ENCODE results near the gene DLL4.
A peak's percentile ranks its signal among the peaks of the same experiment; 100 is the strongest.
"Not testable (repeated sequence)": the region's sequence is repeated elsewhere in the genome, so short reads cannot be mapped to it uniquely, and the experiment has no call there.

The DLL4 gene

DNA sequence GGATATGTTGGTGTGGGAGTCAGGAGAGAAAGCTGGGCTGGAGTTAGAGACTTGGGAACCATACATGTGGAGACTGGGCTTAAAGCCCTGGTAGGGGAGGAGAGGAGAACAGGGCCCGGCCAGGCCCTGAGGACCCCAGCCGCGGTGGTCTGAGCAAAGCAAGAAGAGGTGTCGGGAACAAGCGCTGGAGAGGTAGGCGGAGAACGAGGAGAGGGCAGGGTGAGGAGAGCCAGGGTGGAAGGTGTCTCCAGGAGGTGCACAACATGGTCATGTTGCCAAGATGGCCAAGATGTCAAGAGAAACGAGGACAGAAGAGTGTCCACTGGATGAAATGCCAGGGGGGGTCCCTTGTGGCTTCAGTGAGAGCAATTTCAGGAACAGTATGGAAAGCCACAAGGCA, 29.6 kb downstream of the DLL4 start:
- no peak for DNase-seq (ENCODE audit: low read depth in 2 of 2)

DNA sequence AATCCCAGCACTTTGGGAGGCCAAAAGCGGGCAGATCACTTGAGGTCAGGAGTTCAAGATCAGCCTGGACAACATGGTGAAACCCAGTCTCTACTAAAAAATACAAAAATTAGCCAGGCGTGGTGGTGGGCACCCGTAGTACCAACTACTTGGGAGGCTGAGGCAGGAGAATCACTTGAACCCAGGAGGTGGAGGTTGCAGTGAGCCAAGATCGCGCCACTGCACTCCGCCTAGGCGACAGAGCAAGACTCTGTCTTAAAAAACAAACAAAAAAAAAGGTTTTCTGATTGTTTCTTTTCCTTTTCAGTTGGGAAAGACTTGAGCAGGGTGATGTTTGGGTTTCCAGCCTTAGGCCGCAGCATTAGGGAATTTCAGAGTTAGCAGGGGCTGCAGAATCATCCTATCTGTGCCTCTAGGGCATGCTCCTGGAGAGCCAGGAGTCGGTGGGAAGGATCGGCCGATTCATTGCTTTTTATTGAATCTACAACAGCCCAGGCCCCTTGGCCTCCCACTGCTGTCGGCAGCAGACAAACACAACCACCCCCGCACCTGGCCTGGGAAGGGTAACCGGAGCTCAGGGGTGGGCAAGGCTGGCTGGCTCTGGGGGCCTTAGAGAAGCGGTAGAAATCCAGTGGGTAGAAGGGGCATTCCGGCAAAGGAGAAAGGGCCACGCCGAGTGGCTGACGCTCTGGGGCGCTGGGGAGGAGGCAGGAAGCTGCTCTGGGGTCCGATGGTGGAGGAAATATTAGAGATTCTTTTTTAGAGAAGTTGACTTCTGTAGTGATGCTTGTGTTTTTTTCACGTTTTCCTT, 30.4 kb downstream of the DLL4 start:
- DNase-seq (ENCODE audit: low read depth in 2 of 2): no peak

DNA sequence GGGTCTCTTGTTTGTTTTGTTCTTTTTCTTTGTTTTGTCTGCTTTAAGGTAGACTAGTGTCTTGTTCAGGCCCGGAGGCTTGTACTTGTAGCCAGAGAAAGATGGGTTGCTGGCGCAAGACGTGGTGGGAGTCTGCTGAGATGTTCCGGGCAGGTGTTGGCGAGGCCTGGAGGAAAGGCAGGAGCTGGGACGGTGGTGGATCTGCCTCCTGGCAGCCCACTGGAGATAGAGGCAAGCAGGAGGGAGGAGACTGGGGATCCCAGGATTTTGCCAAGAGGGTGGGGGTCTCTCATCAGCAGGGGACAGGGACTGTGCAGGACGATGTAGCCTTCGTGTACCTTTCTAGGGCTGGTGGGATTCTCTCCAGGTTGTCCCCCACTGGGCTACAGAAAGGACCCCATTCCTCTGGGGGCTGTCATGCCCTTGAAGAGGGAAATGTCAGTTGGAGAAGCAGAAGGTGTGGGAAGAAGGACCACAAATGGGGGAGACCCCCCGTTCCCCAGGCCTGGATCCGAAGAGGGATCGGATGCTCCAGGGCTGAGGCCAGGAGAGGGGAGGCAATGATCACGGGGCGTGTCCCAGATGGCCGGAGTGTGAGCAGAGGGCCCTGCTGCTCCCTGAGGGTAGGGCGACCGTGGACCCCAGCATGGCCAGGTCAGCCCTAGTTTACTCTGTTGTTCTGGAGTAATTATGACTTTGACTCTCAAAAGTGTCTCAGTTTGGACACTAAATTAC, 31.2 kb downstream of the DLL4 start:
- DNase-seq (ENCODE audit: low read depth in 2 of 2): no peak

- DNase-seq (ENCODE audit: low read depth in 2 of 2): no peak
Observed at GRCh38 chr15:40960925-40961324, 31.8 kb downstream of the DLL4 start.

GRCh38 chr15:40961740-40962139, 32.6 kb downstream of the DLL4 start:
- not testable (repeated sequence) for DNase-seq (ENCODE audit: low read depth in 2 of 2)

GRCh38 chr15:40962317-40962716, 33.2 kb downstream of the DLL4 start:
- not testable (repeated sequence) for DNase-seq (ENCODE audit: low read depth in 2 of 2)

DNA sequence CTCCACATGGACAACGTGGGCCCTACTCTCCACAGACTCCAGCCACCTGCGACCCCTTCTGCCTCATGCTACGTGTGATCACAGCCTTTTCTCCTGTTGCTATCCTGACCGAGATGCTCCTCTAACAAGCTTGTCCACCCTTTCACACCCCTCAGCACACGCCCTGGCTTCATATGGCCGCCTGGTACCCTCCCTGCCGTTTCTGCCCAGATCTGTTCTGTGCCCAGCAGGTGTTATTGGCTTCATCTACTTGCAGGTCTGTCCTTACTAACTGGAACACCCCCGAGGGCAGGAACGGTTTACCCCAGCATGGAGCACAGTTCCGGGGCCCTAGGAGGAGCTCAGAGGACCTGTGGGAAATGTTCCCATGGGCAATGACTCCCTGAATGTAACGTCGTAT, 34.1 kb downstream of the DLL4 start:
- no peak for DNase-seq (ENCODE audit: low read depth in 2 of 2)

DNA sequence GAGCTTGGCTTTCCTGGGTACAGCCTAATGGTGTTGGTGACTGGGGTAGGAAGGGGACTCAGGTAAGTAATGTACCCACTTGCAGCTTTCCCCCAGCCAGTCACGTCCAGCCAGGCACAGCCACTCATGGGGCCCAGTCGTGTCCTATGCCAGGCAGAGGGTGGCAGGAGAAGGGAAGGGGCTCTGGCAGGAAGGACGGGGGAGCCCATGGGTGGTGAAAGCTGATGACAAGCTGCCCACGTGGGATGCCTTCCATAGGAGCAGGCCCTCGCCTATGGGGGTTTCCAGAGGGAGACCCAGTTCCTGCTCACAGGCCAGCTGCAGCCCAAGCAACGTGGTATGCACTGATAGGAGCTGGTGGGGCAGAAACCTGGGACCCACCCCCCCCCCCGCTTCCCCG, 34.9 kb downstream of the DLL4 start:
- no peak for DNase-seq (ENCODE audit: low read depth in 2 of 2)

- DNase-seq (ENCODE audit: low read depth in 2 of 2): no peak
Observed at GRCh38 chr15:40964634-40965033, 35.5 kb downstream of the DLL4 start.

DNA sequence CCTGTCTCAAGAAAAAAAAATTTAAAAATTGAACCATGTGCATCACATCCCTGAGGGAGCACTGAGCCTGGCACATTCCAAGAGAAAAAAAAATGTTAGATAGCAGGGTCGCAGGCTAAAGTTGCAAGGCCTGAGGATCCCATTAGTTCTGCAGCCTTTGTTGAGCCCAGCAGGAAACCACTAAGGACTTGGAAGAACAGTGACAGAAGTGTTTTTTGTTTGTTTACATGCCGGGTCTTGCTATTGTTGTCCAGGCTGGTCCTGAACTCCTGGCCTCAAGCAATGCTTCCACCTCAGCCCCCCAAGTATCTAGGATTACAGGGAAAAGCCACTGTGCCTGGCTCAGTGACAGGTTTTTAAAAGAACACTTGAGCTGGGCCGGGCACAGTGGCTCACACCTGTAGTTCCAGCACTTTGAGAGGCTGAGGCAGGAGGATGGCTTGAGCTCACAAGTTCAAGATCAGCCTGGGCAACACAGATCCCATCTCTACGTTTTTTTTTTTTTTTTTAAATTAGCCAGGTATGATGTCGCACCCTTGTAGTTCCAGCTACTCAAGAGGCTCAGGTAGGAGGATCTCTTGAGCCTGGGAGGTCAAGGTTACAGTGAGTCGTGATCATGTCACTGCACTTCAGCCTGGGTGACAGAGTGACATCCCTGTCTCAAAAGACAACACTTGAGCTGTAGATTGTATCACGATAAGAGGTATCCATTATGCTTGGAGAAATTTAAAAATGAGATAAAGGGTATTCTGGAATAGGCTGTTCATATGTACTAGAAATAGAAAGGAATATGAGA, 39.3 kb downstream of the DLL4 start:
- DNase-seq (ENCODE audit: low read depth in 2 of 2): no peak

GRCh38 chr15:40969363-40969762, 40.2 kb downstream of the DLL4 start:
- no peak for DNase-seq (ENCODE audit: low read depth in 2 of 2)

DNA sequence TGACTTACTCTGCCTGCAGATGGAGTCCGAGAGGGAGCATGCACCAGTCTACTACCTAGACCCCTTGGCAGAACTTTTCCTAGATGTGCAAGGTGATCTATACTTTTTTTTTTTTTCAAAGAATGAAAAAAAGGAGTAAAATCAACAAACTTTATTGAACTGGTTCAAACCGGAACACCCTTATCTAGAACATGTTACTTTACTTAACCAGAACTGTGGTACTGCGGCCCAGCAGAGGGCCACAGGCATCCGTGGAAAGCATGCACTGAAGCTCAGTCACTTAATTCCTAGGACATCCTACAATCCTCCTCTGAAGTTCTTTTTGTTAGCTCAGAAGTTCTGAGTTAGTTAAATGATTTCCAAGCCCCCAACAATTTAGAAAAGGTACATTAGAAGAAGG, 45.7 kb downstream of the DLL4 start:
- no peak for DNase-seq (ENCODE audit: low read depth in 2 of 2)

- no peak for DNase-seq (ENCODE audit: low read depth in 2 of 2)
Observed at GRCh38 chr15:40976819-40977218, 47.7 kb downstream of the DLL4 start.

DNA sequence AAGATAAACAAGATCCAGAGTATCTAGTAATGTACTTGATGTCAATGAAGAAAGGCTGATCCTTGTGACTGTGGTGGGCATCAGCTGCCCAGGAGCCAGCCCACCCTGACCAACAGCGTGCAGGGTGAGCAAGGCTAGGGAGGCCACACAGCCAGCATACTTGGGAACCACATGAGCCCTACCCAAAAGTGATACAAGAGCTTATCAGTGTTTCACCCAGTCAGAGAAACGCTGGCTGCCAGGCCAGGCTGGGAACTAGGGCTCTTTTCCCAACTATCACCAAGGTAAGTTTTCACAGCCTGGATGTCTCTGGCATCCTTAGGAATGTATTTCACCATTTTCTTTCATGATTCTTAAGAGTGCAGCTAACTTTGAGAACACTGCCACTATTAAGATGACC, 49.0 kb downstream of the DLL4 start:
- no peak for DNase-seq (ENCODE audit: low read depth in 2 of 2)

DNA sequence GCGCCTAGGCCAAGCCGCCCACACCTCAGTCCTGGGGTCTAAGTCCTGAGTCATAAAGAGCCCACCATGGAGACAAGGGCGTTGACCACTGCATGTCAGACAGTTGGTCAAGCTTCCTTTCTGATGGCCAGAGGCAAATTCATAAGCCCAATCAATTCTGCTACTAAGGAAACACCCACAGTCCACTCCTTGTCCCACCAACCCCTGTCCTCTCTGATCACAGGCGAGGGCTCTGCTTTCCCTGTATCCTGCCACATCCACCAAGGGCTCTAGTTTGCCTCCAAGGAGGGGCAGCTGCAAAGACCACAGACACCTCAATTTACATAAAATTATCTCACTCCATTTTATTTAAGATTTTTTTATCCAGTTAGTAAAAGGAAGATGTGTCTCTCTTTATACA, 49.4 kb downstream of the DLL4 start:
- no peak for DNase-seq (ENCODE audit: low read depth in 2 of 2)

- DNase-seq (ENCODE audit: low read depth in 2 of 2): no peak
Observed at GRCh38 chr15:40981186-40981585, 52.0 kb downstream of the DLL4 start.

- DNase-seq (ENCODE audit: low read depth in 2 of 2): no peak
Observed at GRCh38 chr15:40982855-40983254, 53.7 kb downstream of the DLL4 start.

- DNase-seq (ENCODE audit: low read depth in 2 of 2): no peak
Observed at GRCh38 chr15:40984406-40984805, 55.3 kb downstream of the DLL4 start.

DNA sequence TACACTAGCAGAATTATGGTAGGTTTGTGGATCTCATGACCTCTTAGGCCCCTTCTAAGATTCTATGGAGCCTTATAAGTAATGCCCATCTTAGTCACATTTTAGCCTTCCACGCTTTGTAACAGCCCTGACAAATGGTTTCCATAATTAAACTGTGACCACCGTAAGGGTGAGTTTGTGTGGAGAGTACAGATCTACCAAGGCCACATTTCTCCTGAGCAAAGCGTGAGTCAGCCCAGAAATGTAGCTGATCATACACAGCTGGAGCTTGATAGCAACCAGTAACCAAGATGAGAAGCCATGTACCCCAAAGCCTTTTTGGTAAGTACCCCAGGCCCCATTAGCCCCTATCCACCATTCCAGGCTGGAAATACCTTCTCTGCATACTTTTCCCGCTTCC, 55.8 kb downstream of the DLL4 start:
- DNase-seq (ENCODE audit: low read depth in 2 of 2): peak; percentile 19 to 30

DNA sequence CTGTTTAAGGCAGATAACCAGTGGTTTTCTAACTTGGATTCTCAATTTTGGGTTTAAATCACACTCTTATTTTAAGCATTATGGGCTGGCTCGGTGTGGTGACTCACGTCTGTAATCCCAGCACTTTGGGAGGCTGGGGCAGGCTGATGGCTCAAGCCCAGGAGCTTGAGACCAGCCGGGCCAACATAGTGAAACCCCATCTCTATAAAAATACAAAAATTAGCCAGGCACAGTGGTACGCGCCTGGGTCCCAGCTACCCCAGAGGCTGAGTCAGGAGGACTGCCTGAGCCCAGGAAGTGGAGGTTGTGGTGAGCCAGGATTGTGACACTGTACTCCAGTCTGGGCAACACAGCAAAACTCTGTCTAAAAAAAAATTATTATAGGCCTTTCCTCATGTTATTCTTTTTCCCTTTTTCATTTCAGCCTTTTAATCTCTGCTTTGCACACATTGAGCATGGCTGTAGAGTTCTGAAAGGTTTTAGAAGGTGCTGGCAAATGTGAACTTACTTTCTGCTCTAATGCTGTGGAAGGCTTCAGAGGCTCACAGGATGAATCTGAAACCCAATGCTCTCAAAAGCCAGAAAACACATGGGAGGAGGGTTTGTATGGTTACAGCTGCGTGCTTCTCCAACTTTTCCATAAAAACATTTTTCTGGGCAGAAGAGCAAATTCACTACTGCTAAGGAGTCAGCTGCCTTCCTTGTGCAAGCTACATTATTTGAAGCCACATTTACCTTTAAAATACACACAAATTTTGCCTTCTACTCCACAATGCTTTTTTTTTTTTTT, 56.6 kb downstream of the DLL4 start:
- no peak for DNase-seq (ENCODE audit: low read depth in 2 of 2)

DNA sequence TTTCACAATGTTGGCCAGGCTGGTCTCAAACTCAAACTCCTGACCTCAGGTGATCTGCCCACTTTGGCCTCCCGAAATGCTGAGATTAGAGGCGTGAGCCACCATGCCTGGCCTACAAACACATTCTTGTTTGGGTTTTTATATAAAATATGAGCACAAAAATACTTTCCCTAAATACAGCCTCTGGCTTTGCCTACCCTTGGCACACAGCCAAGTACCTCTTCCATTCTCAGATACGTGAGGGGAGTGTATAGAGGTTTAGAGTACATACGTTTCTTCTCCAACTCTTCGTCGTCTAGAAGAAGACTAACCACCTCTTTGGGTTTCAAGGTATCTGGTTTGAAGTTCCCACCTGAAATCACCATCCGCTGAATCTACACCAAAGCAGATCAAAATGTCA, 57.7 kb downstream of the DLL4 start:
- no peak for DNase-seq (ENCODE audit: low read depth in 2 of 2)

- no peak for DNase-seq (ENCODE audit: low read depth in 2 of 2)
Observed at GRCh38 chr15:40988156-40988555, 59.0 kb downstream of the DLL4 start.
